Gastrocnemius medialis (tissue), 4 donors: ENCODE measurements around the gene PROK2. TPM values are rescaled to one million over a fixed set of nuclear protein-coding genes. Genes with fewer than 3 reads are reported as not detected.
A peak's percentile ranks its signal among the peaks of the same experiment; 100 is the strongest.

Source experiments
- ATAC-seq, 2 donors: fragments of 150-250 bp; one replicate each; pipeline ENCODE4 v1.9.1; 2016
- DNase-seq, 2 donors: peaks; one replicate each; pipeline ENCODE4 v3.0.0-alpha.2; 2019
- H3K27ac ChIP-seq, 4 donors: fragments of 200-600 bp; sonication (generic); 1 replicate in 1 of 4; 2 replicates in 3 of 4; pipeline ENCODE4 v1.5.1; 2016 to 2018; ENCODE audit warnings: mild to moderate bottlenecking in 2 of 4, moderate library complexity in 1 of 4
- H3K27me3 ChIP-seq, 3 donors: fragments of 200-600 bp; sonication (generic) in 2 of 3; 1 replicate in 1 of 3; 2 replicates in 2 of 3; pipeline versions ENCODE4 v1.5.1 to v1.6.0; 2016 to 2019; ENCODE audit warnings: mild to moderate bottlenecking in 1 of 3, moderate library complexity in 1 of 3
- H3K36me3 ChIP-seq, 2 donors: fragments of 200-600 bp; sonication (generic) in 1 of 2; one replicate each; pipeline ENCODE4 v1.5.1; 2017 to 2018
- H3K4me1 ChIP-seq, 2 donors: fragments of 200-600 bp; sonication (generic) in 1 of 2; one replicate each; pipeline ENCODE4 v1.5.1; 2016 to 2017; ENCODE audit warnings: mild to moderate bottlenecking in 2 of 2
- H3K4me3 ChIP-seq, 4 donors: fragments of 200-600 bp; sonication (generic) in 3 of 4; 1 replicate in 1 of 4; 2 replicates in 3 of 4; pipeline ENCODE4 v1.5.1; 2016 to 2019; ENCODE audit warnings: mild to moderate bottlenecking in 2 of 4
- H3K9me3 ChIP-seq, 3 donors: fragments of 200-600 bp; sonication (generic) in 2 of 3; 1 replicate in 1 of 3; 2 replicates in 2 of 3; pipeline ENCODE4 v1.5.1; 2016 to 2019
- CTCF ChIP-seq, 5 experiments: fragments of 450-650 bp in 3 of 5; fragments of 200-600 bp in 2 of 5; sonication (generic) in 2 of 5; IDR thresholded peaks in 4 of 5; conservative IDR thresholded peaks in 1 of 5; 1 replicate in 4 of 5; 2 replicates in 1 of 5; pipeline ENCODE4 v1.5.1; 2016 to 2019; ENCODE audit warnings: antibody characterized with exemption in 5 of 5, mild to moderate bottlenecking in 3 of 5, moderate library complexity in 3 of 5
- POLR2A ChIP-seq, 2 donors: fragments of 450-650 bp; IDR thresholded peaks; one replicate each; pipeline ENCODE4 v1.6.1; 2017; ENCODE audit warnings: antibody characterized with exemption in 2 of 2, mild to moderate bottlenecking in 2 of 2, moderate library complexity in 2 of 2
- in situ Hi-C, 4 donors: fragments of 200-750 bp; cut with MboI; loops; one replicate each; pipeline versions ENCODE4 v1.15.0 to v1.8.0; 2017; ENCODE audit warnings: low sequenced_read_pairs in 4 of 4
- intact Hi-C: fragments of 100-400 bp; cut with DNase I; formaldehyde crosslinking; loops from one replicate; pipeline ENCODE4 v1.15.1; 2023; ENCODE audit warnings: low total_unique reads
- total RNA-seq, 4 donors: library from RNA; depleted of rRNA; stranded (reverse); fragments of >200 nt; gene quantifications; one replicate each; pipeline versions ENCODE4 v1.1.0 to v1.2.3, GENCODE V29; 2016

The PROK2 gene
- under 1 TPM in 1 of 4 donors, not detected in 3; 0.33 TPM for total RNA-seq

- peak within 1 kb of the TSS; percentile 24 to 38 (median 32) for H3K4me3 ChIP-seq
- ATAC-seq (no peak), DNase-seq (no peak)
- no peaks in the 10 kb centered on the region for H3K9me3 ChIP-seq
- intact Hi-C loops (no loop called here), in situ Hi-C loops (no loop called here)
- H3K36me3 ChIP-seq: no peaks in the 10 kb centered on the region
- peaks cover 4 to 8% of the 10 kb centered on the region in 2 donors for H3K4me1 ChIP-seq
- H3K27ac ChIP-seq: no peak within 1 kb of the TSS
- H3K27me3 ChIP-seq: peaks cover 56 to 66% (median 65%) of the 10 kb centered on the region in 3 donors
- TF ChIP-seq POLR2A (IDR thresholded peaks at IDR 0.05): no peak
Observed at GRCh38 chr3:71784914-71785531, at the start of gene PROK2. Gene PROK2, minus strand, starts transcription at chr3:71785148. Its CDS starts 96 bp downstream, at chr3:71785052.

- no peak for TF ChIP-seq POLR2A (IDR thresholded peaks at IDR 0.05)
- no peak for TF ChIP-seq CTCF (IDR thresholded peaks at IDR 0.05 in 4 of 5, conservative IDR thresholded peaks at IDR 0.05 in 1 of 5)
- DNase-seq (no peak), ATAC-seq (no peak)
- no peak overlapping the region for H3K27ac ChIP-seq
- no peaks in the 10 kb centered on the region for H3K27me3 ChIP-seq
- in situ Hi-C loops (no loop called here), intact Hi-C loops (no loop called here)
- no peaks in the 10 kb centered on the region for H3K9me3 ChIP-seq
- no peaks in the 10 kb centered on the region for H3K4me1 ChIP-seq
- H3K4me3 ChIP-seq: no peak overlapping the region
- H3K36me3 ChIP-seq: no peaks in the 10 kb centered on the region
Observed at GRCh38 chr3:71831599-71831998, 46.7 kb upstream of the PROK2 start.

- DNase-seq (no peak), ATAC-seq (no peak)
- intact Hi-C loops (no loop called here), in situ Hi-C loops (no loop called here)
- Histone ChIP-seq H3K36me3 (no peaks in the 10 kb centered on the region), H3K27ac (no peak overlapping the region), H3K9me3 (no peaks in the 10 kb centered on the region), H3K4me1 (no peaks in the 10 kb centered on the region), H3K4me3 (no peak overlapping the region), H3K27me3 (no peaks in the 10 kb centered on the region)
- TF ChIP-seq CTCF (IDR thresholded peaks at IDR 0.05 in 4 of 5, conservative IDR thresholded peaks at IDR 0.05 in 1 of 5) (no peak), POLR2A (IDR thresholded peaks at IDR 0.05) (no peak)
Observed at GRCh38 chr3:71825551-71826283, 40.8 kb upstream of the PROK2 start.

- TF ChIP-seq CTCF (IDR thresholded peaks at IDR 0.05 in 4 of 5, conservative IDR thresholded peaks at IDR 0.05 in 1 of 5) (no peak), POLR2A (IDR thresholded peaks at IDR 0.05) (no peak)
- in situ Hi-C loops (no loop called here), intact Hi-C loops (no loop called here)
- Histone ChIP-seq H3K9me3 (no peaks in the 10 kb centered on the region), H3K36me3 (no peaks in the 10 kb centered on the region), H3K4me3 (no peak overlapping the region), H3K27me3 (no peaks in the 10 kb centered on the region), H3K4me1 (no peaks in the 10 kb centered on the region), H3K27ac (no peak overlapping the region)
- DNase-seq (no peak), ATAC-seq (no peak)
Observed at GRCh38 chr3:71821116-71821515, 36.2 kb upstream of the PROK2 start.

GRCh38 chr3:71817262-71817661, 32.3 kb upstream of the PROK2 start:
- H3K27ac ChIP-seq: no peak overlapping the region
- no peaks in the 10 kb centered on the region for H3K36me3 ChIP-seq
- DNase-seq (no peak), ATAC-seq (no peak)
- H3K27me3 ChIP-seq: no peaks in the 10 kb centered on the region
- no peak overlapping the region for H3K4me3 ChIP-seq
- intact Hi-C loops: no loop called here
- in situ Hi-C loops: no loop called here
- H3K4me1 ChIP-seq: no peaks in the 10 kb centered on the region
- TF ChIP-seq CTCF (IDR thresholded peaks at IDR 0.05 in 4 of 5, conservative IDR thresholded peaks at IDR 0.05 in 1 of 5) (no peak), POLR2A (IDR thresholded peaks at IDR 0.05) (no peak)
- H3K9me3 ChIP-seq: no peaks in the 10 kb centered on the region
